Thoracic aorta (tissue), 2 donors: Measurements from ENCODE around the gene CYREN. TPM values are rescaled to one million over a fixed set of nuclear protein-coding genes. Genes with fewer than 3 reads are reported as not detected.

Experiments used
- ATAC-seq: fragments of 150-250 bp; one replicate; pipeline ENCODE4 v1.8.0; 2017; ENCODE audit warnings: low read depth; ENCODE audit not compliant: insufficient number of reproducible peaks, low FRiP score
- DNase-seq: peaks from one replicate; pipeline ENCODE4 v3.0.0-alpha.2; 2020; ENCODE audit warnings: low spot score
- H3K27ac ChIP-seq, 2 donors: fragments of 200-600 bp; sonication (generic); 1 replicate in 1 of 2; 2 replicates in 1 of 2; pipeline ENCODE4 v1.5.1; 2016; ENCODE audit warnings: mild to moderate bottlenecking in 2 of 2, moderate library complexity in 2 of 2
- H3K27me3 ChIP-seq: fragments of 200-600 bp; sonication (generic); replicated peaks from 2 replicates; pipeline ENCODE4 v1.6.0; 2016; ENCODE audit warnings: mild to moderate bottlenecking; ENCODE audit not compliant: insufficient read depth
- H3K36me3 ChIP-seq: fragments of 200-600 bp; sonication (generic); one replicate; pipeline ENCODE4 v1.5.1; 2016
- H3K4me1 ChIP-seq, 2 donors: fragments of 200-600 bp; sonication (generic); 1 replicate in 1 of 2; 2 replicates in 1 of 2; pipeline versions ENCODE4 v1.5.1 to v1.6.0; 2016; ENCODE audit warnings: low read depth in 2 of 2, mild to moderate bottlenecking in 1 of 2; ENCODE audit not compliant: control insufficient read depth in 1 of 2
- H3K4me3 ChIP-seq: fragments of 200-600 bp; sonication (generic); 2 replicates; pipeline ENCODE4 v1.5.1; 2016; ENCODE audit warnings: mild to moderate bottlenecking
- H3K9me3 ChIP-seq: fragments of 200-600 bp; sonication (generic); 2 replicates; pipeline ENCODE4 v1.5.1; 2016
- total RNA-seq, 2 donors: library from RNA; depleted of rRNA; stranded (reverse); fragments of >200 nt; gene quantifications; one replicate each; pipeline versions ENCODE4 v1.1.0 to v1.2.3, GENCODE V29; 2016
- TF ChIP-seq, protein P1 (sequence below): fragments of 200-600 bp; sonication (generic); IDR thresholded peaks from one replicate; pipeline ENCODE4 v1.5.1; 2019; ENCODE audit warnings: antibody characterized with exemption

The CYREN gene
- total RNA-seq, 2 donors from 2014 or later = 37.6 to 54.1 TPM

DNA sequence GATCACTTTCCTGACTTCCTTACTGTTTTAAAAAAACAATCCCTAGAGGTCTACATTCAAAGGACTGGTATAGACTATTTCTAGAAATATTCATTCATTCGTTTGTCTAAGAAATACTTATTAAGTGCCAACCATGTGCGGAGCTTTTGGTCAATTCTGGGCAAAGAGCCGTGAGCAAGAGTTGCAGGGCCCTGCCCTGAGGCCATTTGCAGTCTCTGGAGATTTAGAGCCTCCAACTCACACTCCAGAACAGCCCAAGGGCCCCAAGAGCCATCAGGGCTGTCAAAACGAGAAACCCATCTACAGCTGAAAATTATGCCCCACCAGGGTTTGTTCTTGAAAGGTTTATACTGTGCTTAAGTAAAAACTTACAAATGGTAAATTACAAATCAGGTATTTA, 24.6 kb upstream of the CYREN start:
- Histone ChIP-seq H3K36me3 (peaks cover 57% of the 10 kb centered on the region), H3K9me3 (no peaks in the 10 kb centered on the region), H3K27me3 (no peaks in the 10 kb centered on the region), H3K27ac (no peak overlapping the region), H3K4me1 (no peaks in the 10 kb centered on the region), H3K4me3 (no peak overlapping the region)
- ATAC-seq (no peak), DNase-seq (no peak)
- TF ChIP-seq, protein P1, sequence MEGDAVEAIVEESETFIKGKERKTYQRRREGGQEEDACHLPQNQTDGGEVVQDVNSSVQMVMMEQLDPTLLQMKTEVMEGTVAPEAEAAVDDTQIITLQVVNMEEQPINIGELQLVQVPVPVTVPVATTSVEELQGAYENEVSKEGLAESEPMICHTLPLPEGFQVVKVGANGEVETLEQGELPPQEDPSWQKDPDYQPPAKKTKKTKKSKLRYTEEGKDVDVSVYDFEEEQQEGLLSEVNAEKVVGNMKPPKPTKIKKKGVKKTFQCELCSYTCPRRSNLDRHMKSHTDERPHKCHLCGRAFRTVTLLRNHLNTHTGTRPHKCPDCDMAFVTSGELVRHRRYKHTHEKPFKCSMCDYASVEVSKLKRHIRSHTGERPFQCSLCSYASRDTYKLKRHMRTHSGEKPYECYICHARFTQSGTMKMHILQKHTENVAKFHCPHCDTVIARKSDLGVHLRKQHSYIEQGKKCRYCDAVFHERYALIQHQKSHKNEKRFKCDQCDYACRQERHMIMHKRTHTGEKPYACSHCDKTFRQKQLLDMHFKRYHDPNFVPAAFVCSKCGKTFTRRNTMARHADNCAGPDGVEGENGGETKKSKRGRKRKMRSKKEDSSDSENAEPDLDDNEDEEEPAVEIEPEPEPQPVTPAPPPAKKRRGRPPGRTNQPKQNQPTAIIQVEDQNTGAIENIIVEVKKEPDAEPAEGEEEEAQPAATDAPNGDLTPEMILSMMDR = no peak

GRCh38 chr7:135194494-135195095, 24.1 kb upstream of the CYREN start:
- DNase-seq (no peak), ATAC-seq (no peak)
- H3K27me3 ChIP-seq = no peaks in the 10 kb centered on the region
- no peaks in the 10 kb centered on the region for H3K9me3 ChIP-seq
- H3K36me3 ChIP-seq = peaks cover 56% of the 10 kb centered on the region
- H3K4me3 ChIP-seq = no peak overlapping the region
- TF ChIP-seq, protein P1 = no peak
- H3K27ac ChIP-seq = no peak overlapping the region
- H3K4me1 ChIP-seq = no peaks in the 10 kb centered on the region

DNA sequence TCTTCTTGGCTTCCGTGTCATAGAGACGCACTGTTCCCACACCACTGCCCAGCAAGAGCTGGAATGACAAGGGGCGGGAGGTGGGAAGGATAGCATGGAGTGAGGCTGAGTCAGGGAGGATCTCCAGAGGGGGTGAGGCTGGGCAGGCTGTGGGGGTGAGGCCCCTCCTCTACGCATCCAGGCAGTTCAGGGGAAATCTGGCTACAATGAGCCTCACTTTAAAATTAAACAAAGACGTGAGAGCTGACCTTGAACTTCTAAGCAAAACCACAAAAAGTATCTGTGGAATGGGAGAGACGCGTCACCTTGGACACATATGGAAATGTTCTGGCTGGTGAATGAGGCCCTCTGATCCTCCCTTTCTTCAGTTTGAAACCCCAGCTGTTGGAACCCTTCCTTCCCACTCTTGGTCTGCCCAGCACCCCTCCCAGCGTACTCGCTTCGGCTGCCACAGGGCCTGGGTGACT, 23.1 kb upstream of the CYREN start:
- H3K27me3 ChIP-seq = no peaks in the 10 kb centered on the region
- no peak overlapping the region for H3K4me3 ChIP-seq
- ATAC-seq (no peak), DNase-seq (no peak)
- TF ChIP-seq, protein P1 = no peak
- no peaks in the 10 kb centered on the region for H3K4me1 ChIP-seq
- peaks cover 58% of the 10 kb centered on the region for H3K36me3 ChIP-seq
- H3K27ac ChIP-seq = no peak overlapping the region
- H3K9me3 ChIP-seq = no peaks in the 10 kb centered on the region

GRCh38 chr7:135192914-135193536, 22.5 kb upstream of the CYREN start:
- Histone ChIP-seq H3K36me3 (peaks cover 60% of the 10 kb centered on the region), H3K4me3 (no peak overlapping the region), H3K4me1 (no peaks in the 10 kb centered on the region), H3K9me3 (no peaks in the 10 kb centered on the region), H3K27me3 (no peaks in the 10 kb centered on the region), H3K27ac (no peak overlapping the region)
- DNase-seq = no peak
- no peak for ATAC-seq
- TF ChIP-seq, protein P1 = no peak

GRCh38 chr7:135190703-135191102, 20.2 kb upstream of the CYREN start:
- Histone ChIP-seq H3K9me3 (no peaks in the 10 kb centered on the region), H3K36me3 (peaks cover 56% of the 10 kb centered on the region), H3K27ac (no peak overlapping the region), H3K27me3 (no peaks in the 10 kb centered on the region), H3K4me3 (no peak overlapping the region), H3K4me1 (no peaks in the 10 kb centered on the region)
- ATAC-seq = no peak
- no peak for DNase-seq
- TF ChIP-seq, protein P1 = no peak
